HepG2 (cell line): Measurements from ENCODE around the gene C10orf143. TPM values are rescaled to one million over a fixed set of nuclear protein-coding genes. Genes with fewer than 3 reads are reported as not detected.

Experiments used
- ATAC-seq: fragments of 200-7000 bp; cut with Tn5 transposase; 3 replicates; pipeline ENCODE4 v1.9.1; 2020; ENCODE audit warnings: mild to moderate bottlenecking, moderate library complexity
- BruUV-seq: library from RNA; stranded (reverse); fragments of 400-500 nt; replicated peaks from 2 replicates; lab custom pipeline; 2021; lab: Mats Ljungman, UMichigan
- CTCF ChIA-PET: fragments of 300-600 bp; formaldehyde crosslinking; extraction: SDS; loops from one replicate; lab custom pipeline; 2021; ENCODE audit warnings: low total read pairs, inconsistent platforms, low intra/inter-chr PET ratio; lab: Yijun Ruan, JAX
- POLR2A ChIA-PET: fragments of 350-600 bp; sonication (Branson Sonifier 250); formaldehyde crosslinking; loops from one replicate; lab custom pipeline; 2020; ENCODE audit warnings: antibody characterized with exemption, inconsistent platforms; lab: Yijun Ruan, JAX
- DNase-seq: peaks from one replicate; pipeline ENCODE4 v3.0.0-alpha.2; 2015; ENCODE audit warnings: low spot score
- FAIRE-seq: peaks from 3 replicates; lab custom pipeline; 2011; peaks lifted over from hg19 to GRCh38; lab: Jason Lieb, UNC
- H2AFZ ChIP-seq: one replicate; pipeline ENCODE4 v1.6.1; 2011; ENCODE audit warnings: low read length, inconsistent platforms
- H3K27ac ChIP-seq: fragments of 300-600 bp; 3 replicates; pipeline ENCODE4 v1.8.0; 2011; ENCODE audit warnings: mixed run types, mild to moderate bottlenecking, mixed read lengths, low read length, inconsistent platforms; ENCODE audit not compliant: insufficient read depth; ENCODE audit errors: extremely low read length
- H3K27me3 ChIP-seq, 2 experiments: fragments of 200-600 bp in 1 of 2; 2 replicates in 1 of 2; 3 replicates in 1 of 2; pipeline versions ENCODE4 v1.6.0 to v1.8.0; 2011; ENCODE audit warnings: low read length in 2 of 2, mild to moderate bottlenecking in 2 of 2, moderate library complexity in 2 of 2, inconsistent platforms in 1 of 2; ENCODE audit not compliant: insufficient read depth in 2 of 2, control insufficient read depth in 1 of 2
- H3K36me3 ChIP-seq, 2 experiments: fragments of 200-600 bp in 1 of 2; replicated peaks in 1 of 2; 2 replicates in 1 of 2; 3 replicates in 1 of 2; pipeline versions ENCODE4 v1.5.1 to v1.8.0; 2011; ENCODE audit warnings: low read length in 2 of 2, inconsistent platforms in 1 of 2; ENCODE audit not compliant: insufficient read depth in 2 of 2, control insufficient read depth in 1 of 2
- H3K4me1 ChIP-seq: 2 replicates; pipeline ENCODE4 v1.5.1; 2012; ENCODE audit warnings: low read length, inconsistent platforms; ENCODE audit not compliant: insufficient read depth
- H3K4me2 ChIP-seq: 2 replicates; pipeline ENCODE4 v1.6.0; 2011; ENCODE audit warnings: low read depth, low read length, inconsistent platforms
- H3K4me3 ChIP-seq, 3 experiments: fragments of 200-600 bp in 1 of 3; sonication (generic), shearing (Covaris generic) in 1 of 3; replicated peaks in 1 of 3; 2 replicates each; pipeline ENCODE4 v1.5.1; 2011 to 2016; ENCODE audit warnings: low read length in 3 of 3, inconsistent platforms in 2 of 3, low read depth in 2 of 3, mild to moderate bottlenecking in 2 of 3, control low read depth in 1 of 3, mixed read lengths in 1 of 3; ENCODE audit not compliant: insufficient read depth in 1 of 3
- H3K79me2 ChIP-seq: one replicate; pipeline ENCODE4 v1.6.1; 2011; ENCODE audit warnings: low read length, inconsistent platforms; ENCODE audit not compliant: insufficient read depth
- H3K9ac ChIP-seq: 2 replicates; pipeline ENCODE4 v1.6.0; 2011; ENCODE audit warnings: mild to moderate bottlenecking, low read depth, low read length, inconsistent platforms; ENCODE audit not compliant: insufficient read depth
- H3K9me3 ChIP-seq: 2 replicates; pipeline ENCODE4 v1.5.1; 2012; ENCODE audit warnings: mild to moderate bottlenecking, low read length
- H4K20me1 ChIP-seq: 2 replicates; pipeline ENCODE4 v1.6.0; 2011; ENCODE audit warnings: inconsistent platforms, mild to moderate bottlenecking, low read length, moderate library complexity; ENCODE audit not compliant: insufficient read depth
- CBFB ChIP-seq: sonication (generic); formaldehyde crosslinking; IDR thresholded peaks from 2 replicates; pipeline ENCODE4 v1.4.0; 2020; ENCODE audit warnings: missing genetic modification reagents
- HES4 ChIP-seq: sonication (generic); formaldehyde crosslinking; IDR thresholded peaks from 2 replicates; pipeline ENCODE4 v1.9.0; 2021; ENCODE audit warnings: mild to moderate bottlenecking, missing genetic modification reagents, borderline replicate concordance
- RXRA ChIP-seq: sonication (generic); formaldehyde crosslinking; IDR thresholded peaks from 2 replicates; pipeline ENCODE4 v1.5.1; 2020; ENCODE audit warnings: missing genetic modification reagents
- SNAPC2 ChIP-seq: sonication (generic); formaldehyde crosslinking; IDR thresholded peaks from 2 replicates; pipeline ENCODE4 v1.8.1; 2022; ENCODE audit warnings: mild to moderate bottlenecking, missing genetic modification reagents
- WGBS: methylation state at CpG from one replicate; pipeline ENCODE4 v1.1.6; 2017; ENCODE audit warnings: low lambda C conversion rate; 5-methylcytosine and 5-hydroxymethylcytosine counted together
- in situ Hi-C: cut with HindIII; loops from 2 replicates; pipeline ENCODE4 v1.10.0; 2017; ENCODE audit warnings: low pct_unique_long_range_greater_than_20kb; ENCODE audit not compliant: extremely low pct_ligation_motif_present
- intact Hi-C: fragments of 100-400 bp; cut with micrococcal nuclease; formaldehyde crosslinking; loops from one replicate; pipeline ENCODE4 v1.10.0; 2022; ENCODE audit not compliant: unreplicated experiment
- polyA plus RNA-seq, 8 experiments: library from polyadenylated mRNA; depleted of rRNA in 3 of 8; stranded (reverse) in 7 of 8; unstranded in 1 of 8; fragments of >200 nt; fragmentation: Illumina TruSeq in 4 of 8; extraction: Trizol in 4 of 8; gene quantifications; 2 replicates each; pipeline versions ENCODE4 v1.2.1 to v1.2.3, GENCODE V29; 2011 to 2016; ENCODE audit warnings: low read depth in 4 of 8, missing spikeins in 1 of 8, mixed read lengths in 1 of 8; ENCODE audit not compliant: insufficient read depth in 1 of 8
- total RNA-seq, 5 experiments: library from RNA; depleted of rRNA; stranded (reverse); fragments of >200 nt; fragmentation: Illumina TruSeq; extraction: Trizol; gene quantifications; 2 replicates each; pipeline ENCODE4 v1.2.3, GENCODE V29; 2016; ENCODE audit warnings: low read depth in 1 of 5
- TF ChIP-seq, protein P1 (sequence below): sonication (generic); formaldehyde crosslinking; IDR thresholded peaks from 2 replicates; pipeline ENCODE4 v1.5.1; 2020; ENCODE audit warnings: mild to moderate bottlenecking, missing genetic modification reagents, moderate library complexity
- TF ChIP-seq, protein P2 (sequence below): sonication (generic); formaldehyde crosslinking; IDR thresholded peaks from 2 replicates; pipeline ENCODE4 v1.8.0; 2022; ENCODE audit warnings: low read depth, missing genetic modification reagents
- TF ChIP-seq, protein P3 (sequence below), 2 experiments: sonication (generic) in 1 of 2; formaldehyde crosslinking in 1 of 2; IDR thresholded peaks; 2 replicates each; pipeline versions ENCODE4 v1.4.0 to v1.6.1; 2018 to 2020; ENCODE audit warnings: missing genetic modification reagents in 2 of 2, borderline replicate concordance in 1 of 2, low read depth in 1 of 2, mild to moderate bottlenecking in 1 of 2, missing biosample characterization in 1 of 2
- TF ChIP-seq, protein P4 (sequence below): IDR thresholded peaks from 2 replicates; pipeline ENCODE4 v1.6.1; 2016; ENCODE audit warnings: control low read depth

Gene C10orf143
- total and polyA plus RNA-seq, 2 of the 13 experiments (the other 11 are each of a cell fraction or from before 2014, with no cell fraction given) = 0.21 to 0.91 TPM

DNA sequence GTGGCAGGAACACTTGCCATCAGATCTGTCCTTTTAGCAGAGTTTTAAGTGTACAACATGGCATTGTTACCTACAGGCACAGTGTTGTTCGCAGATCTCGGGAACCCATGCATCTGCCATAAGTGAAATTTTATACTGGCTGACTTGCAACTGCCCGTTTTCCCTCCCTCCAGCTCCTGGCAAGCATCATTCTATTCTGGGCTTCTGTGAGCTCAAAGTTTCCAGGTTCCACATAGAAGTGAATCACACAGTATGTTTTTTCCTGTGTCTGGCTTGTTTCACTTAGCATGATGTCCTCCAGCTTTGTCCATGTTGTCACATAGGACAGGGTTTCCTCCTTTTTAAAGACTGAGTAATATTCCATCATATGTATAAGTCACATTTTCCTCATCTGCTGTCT is 56.6 kb downstream of the C10orf143 start:
- 9% methylated on average over 3 of the region's 3 CpGs for WGBS
- Histone ChIP-seq H3K4me3 (no peak overlapping the region), H3K79me2 (no peaks in the 10 kb centered on the region), H4K20me1 (no peaks in the 10 kb centered on the region), H3K4me2 (no peak overlapping the region), H2AFZ (no peak overlapping the region), H3K9me3 (no peaks in the 10 kb centered on the region), H3K4me1 (no peaks in the 10 kb centered on the region), H3K9ac (no peak overlapping the region), H3K27ac (no peak overlapping the region), H3K27me3 (peaks cover 4 to 29% of the 10 kb centered on the region in 2 experiments), H3K36me3 (no peaks in the 10 kb centered on the region)
- ATAC-seq (no peak), DNase-seq (no peak), FAIRE-seq (no peak)
- intact Hi-C loops = no loop called here
- POLR2A ChIA-PET = no interaction called here
- in situ Hi-C loops = no loop called here
- BruUV-seq = no TSS peak
- no peak for TF ChIP-seq HES4
- no peak for TF ChIP-seq RXRA (CRISPR knock-in tag)
- no peak for TF ChIP-seq CBFB (CRISPR knock-in tag)
- TF ChIP-seq, protein P1, sequence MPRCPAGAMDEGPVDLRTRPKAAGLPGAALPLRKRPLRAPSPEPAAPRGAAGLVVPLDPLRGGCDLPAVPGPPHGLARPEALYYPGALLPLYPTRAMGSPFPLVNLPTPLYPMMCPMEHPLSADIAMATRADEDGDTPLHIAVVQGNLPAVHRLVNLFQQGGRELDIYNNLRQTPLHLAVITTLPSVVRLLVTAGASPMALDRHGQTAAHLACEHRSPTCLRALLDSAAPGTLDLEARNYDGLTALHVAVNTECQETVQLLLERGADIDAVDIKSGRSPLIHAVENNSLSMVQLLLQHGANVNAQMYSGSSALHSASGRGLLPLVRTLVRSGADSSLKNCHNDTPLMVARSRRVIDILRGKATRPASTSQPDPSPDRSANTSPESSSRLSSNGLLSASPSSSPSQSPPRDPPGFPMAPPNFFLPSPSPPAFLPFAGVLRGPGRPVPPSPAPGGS = no peak
- TF ChIP-seq, protein P2, sequence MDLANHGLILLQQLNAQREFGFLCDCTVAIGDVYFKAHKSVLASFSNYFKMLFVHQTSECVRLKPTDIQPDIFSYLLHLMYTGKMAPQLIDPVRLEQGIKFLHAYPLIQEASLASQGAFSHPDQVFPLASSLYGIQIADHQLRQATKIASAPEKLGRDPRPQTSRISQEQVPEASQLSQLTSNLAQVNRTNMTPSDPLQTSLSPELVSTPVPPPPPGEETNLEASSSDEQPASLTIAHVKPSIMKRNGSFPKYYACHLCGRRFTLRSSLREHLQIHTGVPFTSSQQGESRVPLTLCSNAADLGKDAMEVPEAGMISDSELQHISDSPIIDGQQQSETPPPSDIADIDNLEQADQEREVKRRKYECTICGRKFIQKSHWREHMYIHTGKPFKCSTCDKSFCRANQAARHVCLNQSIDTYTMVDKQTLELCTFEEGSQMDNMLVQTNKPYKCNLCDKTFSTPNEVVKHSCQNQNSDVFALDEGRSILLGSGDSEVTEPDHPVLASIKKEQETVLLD = no peak
- TF ChIP-seq, protein P3, sequence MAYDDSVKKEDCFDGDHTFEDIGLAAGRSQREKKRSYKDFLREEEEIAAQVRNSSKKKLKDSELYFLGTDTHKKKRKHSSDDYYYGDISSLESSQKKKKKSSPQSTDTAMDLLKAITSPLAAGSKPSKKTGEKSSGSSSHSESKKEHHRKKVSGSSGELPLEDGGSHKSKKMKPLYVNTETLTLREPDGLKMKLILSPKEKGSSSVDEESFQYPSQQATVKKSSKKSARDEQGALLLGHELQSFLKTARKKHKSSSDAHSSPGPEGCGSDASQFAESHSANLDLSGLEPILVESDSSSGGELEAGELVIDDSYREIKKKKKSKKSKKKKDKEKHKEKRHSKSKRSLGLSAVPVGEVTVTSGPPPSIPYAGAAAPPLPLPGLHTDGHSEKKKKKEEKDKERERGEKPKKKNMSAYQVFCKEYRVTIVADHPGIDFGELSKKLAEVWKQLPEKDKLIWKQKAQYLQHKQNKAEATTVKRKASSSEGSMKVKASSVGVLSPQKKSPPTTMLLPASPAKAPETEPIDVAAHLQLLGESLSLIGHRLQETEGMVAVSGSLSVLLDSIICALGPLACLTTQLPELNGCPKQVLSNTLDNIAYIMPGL (CRISPR knock-in tag; IDR thresholded peaks at IDR 0.05; ENCODE audit: borderline replicate concordance in 1 of 2, low read depth in 1 of 2) = no peak
- TF ChIP-seq SNAPC2 (CRISPR knock-in tag) = no peak
- TF ChIP-seq, protein P4, sequence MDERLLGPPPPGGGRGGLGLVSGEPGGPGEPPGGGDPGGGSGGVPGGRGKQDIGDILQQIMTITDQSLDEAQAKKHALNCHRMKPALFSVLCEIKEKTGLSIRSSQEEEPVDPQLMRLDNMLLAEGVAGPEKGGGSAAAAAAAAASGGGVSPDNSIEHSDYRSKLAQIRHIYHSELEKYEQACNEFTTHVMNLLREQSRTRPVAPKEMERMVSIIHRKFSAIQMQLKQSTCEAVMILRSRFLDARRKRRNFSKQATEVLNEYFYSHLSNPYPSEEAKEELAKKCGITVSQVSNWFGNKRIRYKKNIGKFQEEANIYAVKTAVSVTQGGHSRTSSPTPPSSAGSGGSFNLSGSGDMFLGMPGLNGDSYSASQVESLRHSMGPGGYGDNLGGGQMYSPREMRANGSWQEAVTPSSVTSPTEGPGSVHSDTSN (CRISPR knock-in tag) = no peak
- CTCF ChIA-PET = no interaction called here
